Esophagus squamous epithelium (tissue), 4 donors: ENCODE measurements around the gene MAP3K12.

Experiments
- CTCF ChIP-seq, 6 experiments: fragments of 450-650 bp in 4 of 6; fragments of 200-600 bp in 2 of 6; sonication (generic) in 2 of 6; IDR thresholded peaks; one replicate each; pipeline ENCODE4 v1.5.1; 2016 to 2019; ENCODE audit warnings: antibody characterized with exemption in 6 of 6, mild to moderate bottlenecking in 4 of 6, moderate library complexity in 4 of 6
- POLR2A ChIP-seq, 4 donors: fragments of 450-650 bp; IDR thresholded peaks; one replicate each; pipeline ENCODE4 v1.6.1; 2017; ENCODE audit warnings: antibody characterized with exemption in 4 of 4, mild to moderate bottlenecking in 4 of 4, moderate library complexity in 3 of 4

DNA sequence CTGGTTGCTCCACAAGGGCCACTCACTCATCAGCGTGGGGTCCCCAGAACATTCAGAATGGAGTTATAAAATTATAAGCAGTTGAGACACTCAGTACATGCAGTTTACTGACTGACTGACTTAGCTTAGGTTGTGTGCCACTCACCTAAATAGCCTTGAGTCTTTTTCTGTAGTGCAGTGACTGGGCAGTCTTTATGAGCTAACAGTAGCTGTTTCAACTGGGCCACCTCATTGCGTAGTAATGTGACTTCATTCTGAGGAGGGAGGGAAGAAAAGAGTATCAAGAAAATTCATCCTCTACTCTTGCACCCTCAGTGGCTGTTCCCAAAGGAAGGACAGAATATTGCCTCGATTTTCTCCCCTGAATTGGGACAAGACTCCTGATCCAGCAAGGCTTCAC is 23.9 kb upstream of the MAP3K12 start:
- TF ChIP-seq CTCF (IDR thresholded peaks at IDR 0.05) (no peak), POLR2A (IDR thresholded peaks at IDR 0.05) (no peak)
